ENCODE results near the gene ADGRV1. TPM values are rescaled to one million over a fixed set of nuclear protein-coding genes. Genes with fewer than 3 reads are reported as not detected.

ADGRV1 gene
- polyA plus RNA-seq, 1 of the 3 experiments (the other 2 are of a cell fraction), result 0.23 TPM

DNA sequence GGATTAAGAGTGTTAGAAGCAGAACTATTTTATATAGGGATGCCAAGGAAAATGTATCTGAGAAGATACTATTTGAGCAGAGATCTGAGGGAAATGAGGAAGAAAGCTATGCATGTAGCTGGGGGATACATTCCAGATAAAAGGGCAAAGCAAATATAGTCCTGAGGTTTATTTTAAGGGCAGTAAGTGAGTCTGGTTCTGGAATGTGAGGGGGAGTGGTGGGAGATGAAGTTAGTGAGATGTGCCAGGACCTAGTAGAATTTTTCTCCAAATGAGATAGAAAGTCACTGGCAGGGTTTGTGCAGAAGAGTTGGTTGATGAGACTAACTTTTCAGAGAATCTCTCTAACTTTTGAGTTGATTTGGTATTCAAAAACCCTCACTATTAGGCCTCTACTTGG is 374.7 kb downstream of the ADGRV1 start:
- Histone ChIP-seq H3K36me3 (replicated peaks in 1 of 2; ENCODE audit: control insufficient read depth in 1 of 2, insufficient read depth in 2 of 2, low read length in 1 of 2) (no peaks in the 10 kb centered on the region), H2AFZ (ENCODE audit: low read depth) (no peak overlapping the region), H3K4me1 (ENCODE audit: control insufficient read depth in 1 of 2, insufficient read depth in 2 of 2, low read depth in 1 of 2, low read length in 1 of 2) (no peaks in the 10 kb centered on the region; a peak in 2 of 4 replicates), H3K4me2 (no peak overlapping the region), H3K27me3 (ENCODE audit: insufficient read depth) (no peaks in the 10 kb centered on the region), H3K27ac (ENCODE audit: low read depth in 2 of 2, low read length in 1 of 2) (peak overlapping the region in 1 of 2 experiments; percentile 34; a peak in 1 of 4 replicates), H3F3A (replicated peaks; ENCODE audit: insufficient read depth) (no peaks in the 10 kb centered on the region), H3K4me3 (ENCODE audit: low read depth in 2 of 2, low read length in 1 of 2) (no peak overlapping the region), H3K9me2 (no peaks in the 10 kb centered on the region), H3K79me2 (ENCODE audit: insufficient read depth) (no peaks in the 10 kb centered on the region), H4K20me1 (ENCODE audit: insufficient read depth) (no peaks in the 10 kb centered on the region), H3K9ac (no peak overlapping the region), H3K9me3 (0 out of 2 replicates have a peak, but pooled peaks cover 3% of the 10 kb centered on the region)
- DNase-seq, result no peak
- ChIA-PET POLR2A (no interaction called here), CTCF (interaction anchor here (0.6 to 7.9 kb wide), 12 partner anchors 15 to 511 kb away, joined by 3 to 128 read pairs (median 7); partner anchors contain the start of gene ARRDC3)
- TF ChIP-seq GABPA (IDR thresholded peaks at IDR 0.05; ENCODE audit: low read depth) (no peak), TAF1 (IDR thresholded peaks at IDR 0.05; ENCODE audit: borderline replicate concordance, low read depth, low read length) (no peak), NRF1 (IDR thresholded peaks at IDR 0.05; ENCODE audit: low read depth, low read length) (no peak), JUND (IDR thresholded peaks at IDR 0.05) (no peak)
- TF ChIP-seq, protein P1, sequence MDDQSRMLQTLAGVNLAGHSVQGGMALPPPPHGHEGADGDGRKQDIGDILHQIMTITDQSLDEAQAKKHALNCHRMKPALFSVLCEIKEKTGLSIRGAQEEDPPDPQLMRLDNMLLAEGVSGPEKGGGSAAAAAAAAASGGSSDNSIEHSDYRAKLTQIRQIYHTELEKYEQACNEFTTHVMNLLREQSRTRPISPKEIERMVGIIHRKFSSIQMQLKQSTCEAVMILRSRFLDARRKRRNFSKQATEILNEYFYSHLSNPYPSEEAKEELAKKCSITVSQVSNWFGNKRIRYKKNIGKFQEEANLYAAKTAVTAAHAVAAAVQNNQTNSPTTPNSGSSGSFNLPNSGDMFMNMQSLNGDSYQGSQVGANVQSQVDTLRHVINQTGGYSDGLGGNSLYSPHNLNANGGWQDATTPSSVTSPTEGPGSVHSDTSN (IDR thresholded peaks at IDR 0.05), result no peak

DNA sequence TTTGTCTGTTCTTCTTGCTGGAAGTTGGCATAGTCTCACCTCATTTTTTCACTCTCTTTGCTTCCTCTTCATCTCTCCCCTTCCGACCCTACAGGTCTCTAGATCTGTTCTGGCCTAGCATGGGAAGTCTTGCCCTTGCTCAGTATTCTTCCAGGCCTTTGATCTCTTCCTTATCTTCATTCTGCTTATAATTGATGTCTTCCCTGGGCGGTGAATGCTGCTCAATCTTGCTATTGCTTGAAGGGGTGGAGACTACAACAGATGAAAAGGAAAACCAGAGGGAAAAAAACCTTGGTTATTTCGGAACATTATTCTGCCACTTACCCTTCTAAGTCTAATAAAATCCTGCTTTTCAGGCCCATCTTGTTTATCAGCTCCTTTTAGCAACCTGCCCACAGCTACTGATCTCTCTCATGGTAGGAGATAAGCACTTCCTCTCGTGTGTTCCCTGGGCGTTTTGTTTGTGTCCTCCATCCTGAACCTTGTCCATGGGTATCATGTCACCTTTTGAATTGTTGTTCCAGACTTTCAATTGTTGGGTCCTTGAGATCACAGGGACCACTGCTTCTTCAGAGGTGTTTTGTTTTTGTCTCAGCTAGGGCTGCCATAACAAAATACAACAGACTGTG is 375.6 kb downstream of the ADGRV1 start:
- Histone ChIP-seq H3K4me3 (ENCODE audit: low read depth in 2 of 2, low read length in 1 of 2) (no peak overlapping the region), H3K27me3 (ENCODE audit: insufficient read depth) (no peaks in the 10 kb centered on the region), H3K36me3 (replicated peaks in 1 of 2; ENCODE audit: control insufficient read depth in 1 of 2, insufficient read depth in 2 of 2, low read length in 1 of 2) (no peaks in the 10 kb centered on the region), H3K9ac (no peak overlapping the region), H3K79me2 (ENCODE audit: insufficient read depth) (no peaks in the 10 kb centered on the region), H3K4me1 (ENCODE audit: control insufficient read depth in 1 of 2, insufficient read depth in 2 of 2, low read depth in 1 of 2, low read length in 1 of 2) (peaks cover 0 to under 1% of the 10 kb centered on the region in 2 experiments; a peak in 3 of 4 replicates), H3F3A (replicated peaks; ENCODE audit: insufficient read depth) (no peaks in the 10 kb centered on the region), H4K20me1 (ENCODE audit: insufficient read depth) (no peaks in the 10 kb centered on the region), H3K9me3 (0 out of 2 replicates have a peak, but pooled peaks cover 3% of the 10 kb centered on the region), H3K9me2 (no peaks in the 10 kb centered on the region), H2AFZ (ENCODE audit: low read depth) (no peak overlapping the region), H3K4me2 (no peak overlapping the region), H3K27ac (ENCODE audit: low read depth in 2 of 2, low read length in 1 of 2) (no peak overlapping the region; a peak in 1 of 4 replicates)
- TF ChIP-seq TCF12 (IDR thresholded peaks at IDR 0.05) (no peak), RAD21 (IDR thresholded peaks at IDR 0.05; ENCODE audit: low read length) (no peak), RCOR1 (IDR thresholded peaks at IDR 0.05; ENCODE audit: low read length) (no peak), YY1 (IDR thresholded peaks at IDR 0.05; ENCODE audit: low read depth) (no peak), GATA2 (CRISPR knock-in tag; IDR thresholded peaks at IDR 0.05) (no peak), TEAD4 (IDR thresholded peaks at IDR 0.05; ENCODE audit: borderline replicate concordance, insufficient read depth) (no peak), JUND (IDR thresholded peaks at IDR 0.05) (no peak), SIN3A (IDR thresholded peaks at IDR 0.05; ENCODE audit: borderline replicate concordance, low read depth, low read length) (no peak)
- TF ChIP-seq, protein P2, sequence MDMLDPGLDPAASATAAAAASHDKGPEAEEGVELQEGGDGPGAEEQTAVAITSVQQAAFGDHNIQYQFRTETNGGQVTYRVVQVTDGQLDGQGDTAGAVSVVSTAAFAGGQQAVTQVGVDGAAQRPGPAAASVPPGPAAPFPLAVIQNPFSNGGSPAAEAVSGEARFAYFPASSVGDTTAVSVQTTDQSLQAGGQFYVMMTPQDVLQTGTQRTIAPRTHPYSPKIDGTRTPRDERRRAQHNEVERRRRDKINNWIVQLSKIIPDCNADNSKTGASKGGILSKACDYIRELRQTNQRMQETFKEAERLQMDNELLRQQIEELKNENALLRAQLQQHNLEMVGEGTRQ (IDR thresholded peaks at IDR 0.05; ENCODE audit: borderline replicate concordance, low read depth, low read length), result no peak
- 89% methylated on average over 5 of the region's 5 CpGs for WGBS (ENCODE audit: low lambda C conversion rate)
- CTCF ChIA-PET, result interaction anchor here (7.9 kb wide), 1 partner anchor 451 kb away, joined by 128 read pairs; the partner anchor contains the start of gene ARRDC3
- no peak for DNase-seq
- POLR2A ChIA-PET, result no interaction called here

Measured in SK-N-SH (cell line).